Hepatocyte (in vitro differentiated cells): ENCODE data around the gene GRB10. TPM values are rescaled to one million over a fixed set of nuclear protein-coding genes. Genes with fewer than 3 reads are reported as not detected.
A peak's percentile ranks its signal among the peaks of the same experiment; 100 is the strongest.

Source experiments
- DNase-seq: peaks from one replicate; pipeline ENCODE4 v3.0.0-alpha.2; 2016; ENCODE audit warnings: low spot score
- H2AFZ ChIP-seq: fragments of 200-600 bp; sonication (generic); 2 replicates; pipeline ENCODE4 v1.6.0; 2016; ENCODE audit warnings: antibody characterized with exemption, mild to moderate bottlenecking
- H3K27ac ChIP-seq: fragments of 200-600 bp; sonication (generic); 2 replicates; pipeline ENCODE4 v1.5.1; 2016; ENCODE audit warnings: mild to moderate bottlenecking
- H3K27me3 ChIP-seq: fragments of 200-600 bp; sonication (generic); 2 replicates; pipeline ENCODE4 v1.6.1; 2016
- H3K36me3 ChIP-seq: fragments of 200-600 bp; sonication (generic); replicated peaks from 2 replicates; pipeline ENCODE4 v1.5.1; 2016; ENCODE audit warnings: low read depth; ENCODE audit not compliant: insufficient read depth
- H3K4me1 ChIP-seq: fragments of 200-600 bp; sonication (generic); 2 replicates; pipeline ENCODE4 v1.5.1; 2016; ENCODE audit warnings: mild to moderate bottlenecking, moderate library complexity; ENCODE audit not compliant: insufficient read depth
- H3K4me2 ChIP-seq: fragments of 200-600 bp; sonication (generic); 2 replicates; pipeline ENCODE4 v1.6.0; 2016
- H3K4me3 ChIP-seq: fragments of 200-600 bp; sonication (generic); 2 replicates; pipeline ENCODE4 v1.5.1; 2016; ENCODE audit warnings: mild to moderate bottlenecking
- H3K79me2 ChIP-seq: fragments of 200-600 bp; sonication (generic); 2 replicates; pipeline ENCODE4 v1.6.0; 2017; ENCODE audit warnings: mild to moderate bottlenecking
- H3K9me2 ChIP-seq: fragments of 200-600 bp; sonication (generic); replicated peaks from 2 replicates; pipeline ENCODE4 v1.6.0; 2017; ENCODE audit warnings: mild to moderate bottlenecking; ENCODE audit not compliant: insufficient read depth
- H3K9me3 ChIP-seq: fragments of 200-600 bp; sonication (generic); 2 replicates; pipeline ENCODE4 v1.5.1; 2016; ENCODE audit warnings: low read depth, mild to moderate bottlenecking
- H4K20me1 ChIP-seq: fragments of 200-600 bp; sonication (generic); 2 replicates; pipeline ENCODE4 v1.6.0; 2016; ENCODE audit warnings: mild to moderate bottlenecking; ENCODE audit not compliant: insufficient read depth, poor library complexity, severe bottlenecking
- CTCF ChIP-seq: fragments of 200-600 bp; sonication (generic); IDR thresholded peaks from 2 replicates; pipeline ENCODE4 v1.5.1; 2016; ENCODE audit warnings: antibody characterized with exemption, mild to moderate bottlenecking; ENCODE audit not compliant: poor library complexity
- EZH2 ChIP-seq: fragments of 200-600 bp; sonication (generic); IDR thresholded peaks from 2 replicates; pipeline ENCODE4 v1.6.1; 2016; ENCODE audit warnings: antibody characterized with exemption, mild to moderate bottlenecking, borderline replicate concordance
- EZH2phosphoT487 ChIP-seq: fragments of 200-600 bp; sonication (generic); IDR thresholded peaks from one replicate; pipeline ENCODE4 v1.6.1; 2018; ENCODE audit warnings: antibody characterized with exemption, mild to moderate bottlenecking, low read depth, moderate library complexity; ENCODE audit not compliant: unreplicated experiment, severe bottlenecking
- WGBS: methylation state at CpG from one replicate; pipeline ENCODE4 v1.1.6; 2016; ENCODE audit warnings: low lambda C conversion rate; ENCODE audit errors: missing lambda C conversion rate; 5-methylcytosine and 5-hydroxymethylcytosine counted together
- polyA plus RNA-seq: library from polyadenylated mRNA; unstranded; fragments of >200 nt; fragmentation: Nextera tagmentation; extraction: Ambion mirVana; gene quantifications from 2 replicates; pipeline ENCODE4 v1.2.1, GENCODE V29; 2016
- total RNA-seq: library from RNA; depleted of rRNA; stranded (reverse); fragments of >200 nt; gene quantifications from 2 replicates; pipeline ENCODE4 v1.2.3, GENCODE V29; 2014

GRB10 gene
- total and polyA plus RNA-seq, 2 experiments from 2014 or later, result 47.6 to 65.9 TPM

- H3K4me3 ChIP-seq, result no peak overlapping the region
- DNase-seq, result no peak
- H3K79me2 ChIP-seq, result peaks cover 97% of the 10 kb centered on the region
- peak overlapping the region; percentile 86 for H3K4me2 ChIP-seq
- TF ChIP-seq CTCF (no peak), EZH2 (no peak), EZH2phosphoT487 (no peak)
- H3K36me3 ChIP-seq, result no peaks in the 10 kb centered on the region
- peaks cover 26% of the 10 kb centered on the region for H3K4me1 ChIP-seq
- no peak overlapping the region for H2AFZ ChIP-seq
- 87% methylated on average over 12 of the region's 12 CpGs for WGBS
- H3K27ac ChIP-seq, result no peak overlapping the region
- no peaks in the 10 kb centered on the region for H3K9me3 ChIP-seq
- H3K9me2 ChIP-seq, result no peaks in the 10 kb centered on the region
- H3K27me3 ChIP-seq, result no peaks in the 10 kb centered on the region
- H4K20me1 ChIP-seq, result peaks cover 90% of the 10 kb centered on the region
These were observed 1.3 kb upstream of the GRB10 start for GRCh38 chr7:50783801-50784507.

GRCh38 chr7:50783303-50783702, 607 bp upstream of the GRB10 start:
- Histone ChIP-seq H4K20me1 (peaks cover 90% of the 10 kb centered on the region), H3K27me3 (no peaks in the 10 kb centered on the region), H3K4me3 (no peak overlapping the region), H3K27ac (no peak overlapping the region), H3K9me2 (no peaks in the 10 kb centered on the region), H3K4me2 (peak overlapping the region; percentile 86), H3K4me1 (peaks cover 30% of the 10 kb centered on the region), H3K79me2 (peaks cover 97% of the 10 kb centered on the region), H3K9me3 (no peaks in the 10 kb centered on the region), H3K36me3 (no peaks in the 10 kb centered on the region), H2AFZ (no peak overlapping the region)
- no peak for DNase-seq
- TF ChIP-seq CTCF (no peak), EZH2 (no peak), EZH2phosphoT487 (no peak)
- WGBS, result 66% methylated on average over 7 of the region's 7 CpGs

- peak overlapping the region; percentile 73 for H3K4me2 ChIP-seq
- no peaks in the 10 kb centered on the region for H3K36me3 ChIP-seq
- no peaks in the 10 kb centered on the region for H3K27me3 ChIP-seq
- H2AFZ ChIP-seq, result no peak overlapping the region
- peak overlapping the region; percentile 16 for H3K27ac ChIP-seq
- peaks cover 97% of the 10 kb centered on the region for H3K79me2 ChIP-seq
- TF ChIP-seq EZH2 (no peak), EZH2phosphoT487 (no peak), CTCF (no peak)
- H3K4me1 ChIP-seq, result peaks cover 34% of the 10 kb centered on the region
- no peak for DNase-seq
- 59% methylated on average over 42 of the region's 49 CpGs for WGBS
- no peaks in the 10 kb centered on the region for H3K9me3 ChIP-seq
- no peaks in the 10 kb centered on the region for H3K9me2 ChIP-seq
- H3K4me3 ChIP-seq, result no peak overlapping the region
- peaks cover 82% of the 10 kb centered on the region for H4K20me1 ChIP-seq
These were observed 1.1 kb downstream of the GRB10 start for GRCh38 chr7:50781381-50782293.
